Keratinocyte (primary cell): ENCODE results near the gene CORO7. TPM values are rescaled to one million over a fixed set of nuclear protein-coding genes. Genes with fewer than 3 reads are reported as not detected.

Experiments used
- DNase-seq: peaks from one replicate; pipeline ENCODE4 v3.0.0-alpha.2; 2011; ENCODE audit warnings: low read depth, missing footprints, low spot score
- FAIRE-seq: peaks from 2 replicates; lab custom pipeline; 2011; peaks lifted over from hg19 to GRCh38; lab: Jason Lieb, UNC
- H2AFZ ChIP-seq: 2 replicates; pipeline ENCODE4 v1.6.0; 2012; ENCODE audit warnings: low read length, control low read depth, inconsistent platforms; ENCODE audit not compliant: control insufficient read depth
- H3K27ac ChIP-seq: 2 replicates; pipeline ENCODE4 v1.5.1; 2011; ENCODE audit warnings: low read length; ENCODE audit not compliant: control insufficient read depth, insufficient read depth
- H3K27me3 ChIP-seq: 3 replicates; pipeline ENCODE4 v1.6.0; 2011; ENCODE audit warnings: low read length; ENCODE audit not compliant: control insufficient read depth, insufficient read depth; ENCODE audit errors: extremely low read depth
- H3K36me3 ChIP-seq, 2 experiments: 2 replicates in 1 of 2; 3 replicates in 1 of 2; pipeline ENCODE4 v1.5.1; 2011; ENCODE audit warnings: low read length in 2 of 2, mild to moderate bottlenecking in 1 of 2; ENCODE audit not compliant: control insufficient read depth in 2 of 2, insufficient read depth in 2 of 2; ENCODE audit errors: extremely low read depth in 1 of 2
- H3K4me1 ChIP-seq: 3 replicates; pipeline ENCODE4 v1.5.1; 2011; ENCODE audit warnings: low read length; ENCODE audit not compliant: control insufficient read depth, insufficient read depth; ENCODE audit errors: extremely low read depth
- H3K4me2 ChIP-seq: 3 replicates; pipeline ENCODE4 v1.6.0; 2011; ENCODE audit warnings: low read depth, low read length; ENCODE audit not compliant: control insufficient read depth, insufficient read depth; ENCODE audit errors: extremely low read depth
- H3K4me3 ChIP-seq, 3 experiments: fragments of 200-600 bp in 1 of 3; sonication (generic) in 1 of 3; 2 replicates in 2 of 3; 3 replicates in 1 of 3; pipeline ENCODE4 v1.5.1; 2011 to 2016; ENCODE audit warnings: low read length in 3 of 3, mild to moderate bottlenecking in 3 of 3, control low read depth in 2 of 3, inconsistent platforms in 1 of 3, low read depth in 1 of 3, mixed read lengths in 1 of 3, mixed run types in 1 of 3, moderate library complexity in 1 of 3; ENCODE audit not compliant: control insufficient read depth in 2 of 3, insufficient read depth in 2 of 3; ENCODE audit errors: extremely low read depth in 1 of 3
- H3K79me2 ChIP-seq: 2 replicates; pipeline ENCODE4 v1.6.0; 2012; ENCODE audit warnings: low read length; ENCODE audit not compliant: control insufficient read depth, insufficient read depth
- H3K9ac ChIP-seq: 3 replicates; pipeline ENCODE4 v1.6.0; 2011; ENCODE audit warnings: low read length; ENCODE audit not compliant: control insufficient read depth, insufficient read depth; ENCODE audit errors: extremely low read depth
- H3K9me1 ChIP-seq: 3 replicates; pipeline ENCODE4 v1.6.0; 2011; ENCODE audit warnings: low read length; ENCODE audit not compliant: control insufficient read depth, insufficient read depth; ENCODE audit errors: extremely low read depth
- H3K9me3 ChIP-seq: 2 replicates; pipeline ENCODE4 v1.5.1; 2012; ENCODE audit warnings: low read depth, low read length; ENCODE audit not compliant: control insufficient read depth
- H4K20me1 ChIP-seq: 3 replicates; pipeline ENCODE4 v1.6.0; 2011; ENCODE audit warnings: low read length; ENCODE audit not compliant: control insufficient read depth, insufficient read depth; ENCODE audit errors: extremely low read depth
- EZH2 ChIP-seq: IDR thresholded peaks from one replicate; pipeline ENCODE4 v1.6.1; 2012; ENCODE audit warnings: inconsistent platforms, mild to moderate bottlenecking, low read length, moderate library complexity
- dilution Hi-C: fragments of 300-500 bp; cut with MboI; formaldehyde crosslinking; loops from one replicate; pipeline ENCODE4 v1.7.0; 2020; ENCODE audit warnings: low sequenced_read_pairs; ENCODE audit not compliant: extremely low pct_ligation_motif_present
- polyA plus RNA-seq, 5 experiments: library from polyadenylated mRNA; depleted of rRNA in 3 of 5; stranded (reverse) in 3 of 5; stranded (forward) in 1 of 5; unstranded in 1 of 5; fragments of >200 nt; gene quantifications; 1 replicate in 1 of 5; 2 replicates in 3 of 5; 3 replicates in 1 of 5; pipeline versions ENCODE4 v1.2.1 to v1.2.3, GENCODE V29; 2011 to 2012; ENCODE audit warnings: missing spikeins in 2 of 5, low read depth in 1 of 5, low replicate concordance in 1 of 5
- TF ChIP-seq, protein P1 (sequence below), 3 experiments: IDR thresholded peaks in 1 of 3; conservative IDR thresholded peaks in 1 of 3; optimal IDR thresholded peaks in 1 of 3; 2 replicates in 2 of 3; 3 replicates in 1 of 3; pipeline versions ENCODE3 to v1.5.1; 2011; ENCODE audit warnings: low read length in 3 of 3, mild to moderate bottlenecking in 3 of 3, moderate library complexity in 2 of 3, control low read depth in 1 of 3, inconsistent platforms in 1 of 3; ENCODE audit not compliant: insufficient read depth in 2 of 3; ENCODE audit errors: extremely low read depth in 1 of 3

CORO7 gene
- polyA plus RNA-seq, 1 donor (not counting 4 experiments of a cell fraction or from before 2014, with no cell fraction given), result 8.4 TPM

DNA sequence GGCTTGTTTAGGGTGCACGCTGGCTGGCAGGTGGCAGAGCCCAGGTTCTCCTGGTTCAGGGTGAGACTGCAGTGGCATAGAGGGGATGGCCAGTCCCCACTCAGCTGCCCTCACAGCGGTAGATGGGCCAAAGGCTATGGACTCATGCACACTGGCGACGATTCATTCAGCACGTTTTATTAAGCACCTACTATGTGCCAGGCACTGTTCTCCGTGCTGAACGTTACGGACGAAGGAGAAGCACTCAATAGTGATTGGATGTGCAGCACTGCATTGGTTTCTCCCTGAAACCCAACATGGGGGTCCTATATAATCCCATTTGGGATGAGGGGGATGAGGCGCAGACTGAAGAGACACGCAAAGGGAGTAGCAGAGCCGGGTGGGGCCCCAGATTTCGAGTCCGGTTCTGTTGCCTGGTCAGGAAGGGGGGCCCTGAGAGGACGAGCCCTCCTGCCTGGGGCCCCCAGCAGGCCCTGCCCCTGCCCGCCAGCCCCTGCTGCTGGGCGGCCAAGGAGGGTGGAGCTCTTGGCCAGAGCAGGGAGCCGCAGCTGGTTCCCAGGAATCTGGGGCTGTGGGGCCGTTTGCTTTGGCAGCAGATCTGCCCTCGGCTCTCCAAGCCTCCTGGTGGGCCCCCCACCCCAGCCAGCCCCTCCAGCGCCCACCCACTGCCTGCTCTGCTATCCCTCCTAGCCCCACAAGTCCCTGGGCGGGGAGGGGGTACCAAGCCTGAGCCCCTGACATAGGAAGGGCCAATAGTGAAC is 91.7 kb downstream of the CORO7 start:
- dilution Hi-C loops, result no loop called here
- Histone ChIP-seq H3K4me3 (no peak overlapping the region), H3K27me3 (no peaks in the 10 kb centered on the region), H3K36me3 (no peaks in the 10 kb centered on the region), H3K4me1 (peaks cover 26% of the 10 kb centered on the region), H4K20me1 (peaks cover 8% of the 10 kb centered on the region), H3K9me3 (no peaks in the 10 kb centered on the region), H3K27ac (no peak overlapping the region), H3K9ac (no peak overlapping the region), H3K4me2 (no peak overlapping the region), H3K79me2 (peaks cover 66% of the 10 kb centered on the region), H2AFZ (no peak overlapping the region), H3K9me1 (no peaks in the 10 kb centered on the region)
- FAIRE-seq (peak; percentile 26), DNase-seq (no peak)
- TF ChIP-seq, protein P1, sequence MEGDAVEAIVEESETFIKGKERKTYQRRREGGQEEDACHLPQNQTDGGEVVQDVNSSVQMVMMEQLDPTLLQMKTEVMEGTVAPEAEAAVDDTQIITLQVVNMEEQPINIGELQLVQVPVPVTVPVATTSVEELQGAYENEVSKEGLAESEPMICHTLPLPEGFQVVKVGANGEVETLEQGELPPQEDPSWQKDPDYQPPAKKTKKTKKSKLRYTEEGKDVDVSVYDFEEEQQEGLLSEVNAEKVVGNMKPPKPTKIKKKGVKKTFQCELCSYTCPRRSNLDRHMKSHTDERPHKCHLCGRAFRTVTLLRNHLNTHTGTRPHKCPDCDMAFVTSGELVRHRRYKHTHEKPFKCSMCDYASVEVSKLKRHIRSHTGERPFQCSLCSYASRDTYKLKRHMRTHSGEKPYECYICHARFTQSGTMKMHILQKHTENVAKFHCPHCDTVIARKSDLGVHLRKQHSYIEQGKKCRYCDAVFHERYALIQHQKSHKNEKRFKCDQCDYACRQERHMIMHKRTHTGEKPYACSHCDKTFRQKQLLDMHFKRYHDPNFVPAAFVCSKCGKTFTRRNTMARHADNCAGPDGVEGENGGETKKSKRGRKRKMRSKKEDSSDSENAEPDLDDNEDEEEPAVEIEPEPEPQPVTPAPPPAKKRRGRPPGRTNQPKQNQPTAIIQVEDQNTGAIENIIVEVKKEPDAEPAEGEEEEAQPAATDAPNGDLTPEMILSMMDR (optimal IDR thresholded peaks at IDR 0.05 in 1 of 3, IDR thresholded peaks at IDR 0.05 in 1 of 3, conservative IDR thresholded peaks at IDR 0.05 in 1 of 3; ENCODE audit: extremely low read depth in 1 of 3, insufficient read depth in 2 of 3, low read length in 3 of 3), result no peak
- no peak for TF ChIP-seq EZH2

DNA sequence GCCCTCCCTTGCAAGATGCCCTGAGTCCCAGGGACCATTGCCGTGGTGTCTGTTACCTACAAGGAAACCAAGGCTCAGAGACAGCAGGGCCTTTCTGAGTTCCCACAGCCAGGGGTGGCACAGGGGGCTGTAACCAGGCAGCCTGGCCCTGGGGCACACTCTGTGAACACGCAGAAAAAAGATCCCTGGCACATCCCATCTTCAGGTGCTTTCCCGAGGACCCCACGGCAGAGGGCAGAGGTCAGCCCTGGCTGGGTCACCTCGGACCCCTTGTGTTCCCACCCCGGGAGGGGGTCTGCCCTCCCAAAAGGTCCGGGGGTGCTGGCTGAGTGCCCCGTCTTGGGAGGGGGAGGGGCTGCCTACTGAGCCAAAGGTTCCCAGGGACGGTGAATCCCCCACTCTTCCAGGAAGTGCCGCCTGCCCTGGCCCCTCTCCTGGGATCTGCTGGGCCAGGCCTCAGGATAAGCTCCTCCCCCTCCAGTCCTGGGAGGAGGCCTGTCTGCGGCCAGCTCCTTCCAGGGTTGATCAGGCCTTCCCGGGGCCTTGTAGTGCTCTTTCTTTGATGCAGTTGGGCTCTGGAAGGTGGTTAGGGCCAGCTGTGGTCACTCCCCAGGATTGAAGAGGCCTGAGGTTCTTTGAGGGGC is 92.4 kb downstream of the CORO7 start:
- no peak overlapping the region for H2AFZ ChIP-seq
- no peaks in the 10 kb centered on the region for H3K36me3 ChIP-seq
- H3K27me3 ChIP-seq, result no peaks in the 10 kb centered on the region
- FAIRE-seq, result no peak
- DNase-seq, result no peak
- H3K9me1 ChIP-seq, result no peaks in the 10 kb centered on the region
- dilution Hi-C loops, result no loop called here
- peak overlapping the region; percentile 42 for H3K9ac ChIP-seq
- H3K4me3 ChIP-seq, result no peak overlapping the region
- H3K4me2 ChIP-seq, result peak overlapping the region; percentile 37
- no peak for TF ChIP-seq EZH2
- TF ChIP-seq, protein P1 (optimal IDR thresholded peaks at IDR 0.05 in 1 of 3, IDR thresholded peaks at IDR 0.05 in 1 of 3, conservative IDR thresholded peaks at IDR 0.05 in 1 of 3; ENCODE audit: extremely low read depth in 1 of 3, insufficient read depth in 2 of 3, low read length in 3 of 3), result no peak
- H3K79me2 ChIP-seq, result peaks cover 66% of the 10 kb centered on the region
- peaks cover 12% of the 10 kb centered on the region for H4K20me1 ChIP-seq
- H3K4me1 ChIP-seq, result peaks cover 33% of the 10 kb centered on the region
- no peaks in the 10 kb centered on the region for H3K9me3 ChIP-seq
- H3K27ac ChIP-seq, result no peak overlapping the region
